GM23338 (cell line): ENCODE data around the gene RALBP1. TPM values are rescaled to one million over a fixed set of nuclear protein-coding genes. Genes with fewer than 3 reads are reported as not detected.

Experiments used
- ATAC-seq: fragments of 200-7000 bp; cut with Tn5 transposase; 3 replicates; pipeline ENCODE4 v1.9.1; 2020
- DNase-seq: peaks from one replicate; pipeline ENCODE4 v3.0.0-alpha.2; 2015; ENCODE audit warnings: low spot score
- H2AFZ ChIP-seq: fragments of 200-600 bp; sonication (generic); 2 replicates; pipeline ENCODE4 v1.8.0; 2016; ENCODE audit warnings: antibody characterized with exemption, mild to moderate bottlenecking, moderate library complexity
- H3F3A ChIP-seq: fragments of 200-600 bp; sonication (generic); replicated peaks from 2 replicates; pipeline ENCODE4 v1.8.0; 2017; ENCODE audit warnings: antibody characterized with exemption, mixed run types, low read depth
- H3K27ac ChIP-seq: fragments of 200-600 bp; sonication (generic); 2 replicates; pipeline ENCODE4 v1.6.1; 2016; ENCODE audit warnings: low read depth
- H3K27me3 ChIP-seq: fragments of 200-600 bp; sonication (generic); 2 replicates; pipeline ENCODE4 v1.8.0; 2016; ENCODE audit warnings: mild to moderate bottlenecking, mixed run types, moderate library complexity; ENCODE audit not compliant: insufficient read depth
- H3K36me3 ChIP-seq: fragments of 200-600 bp; sonication (generic); 2 replicates; pipeline ENCODE4 v1.8.0; 2016; ENCODE audit warnings: mild to moderate bottlenecking; ENCODE audit not compliant: insufficient read depth
- H3K4me1 ChIP-seq: fragments of 200-600 bp; sonication (generic); 2 replicates; pipeline ENCODE4 v1.8.0; 2016; ENCODE audit warnings: mild to moderate bottlenecking, moderate library complexity; ENCODE audit not compliant: insufficient read depth
- H3K4me2 ChIP-seq: fragments of 200-600 bp; sonication (generic); 2 replicates; pipeline ENCODE4 v1.7.1; 2017; ENCODE audit warnings: mixed run types
- H3K4me3 ChIP-seq: fragments of 200-600 bp; sonication (generic); 2 replicates; pipeline ENCODE4 v1.6.1; 2016; ENCODE audit warnings: mixed run types
- H3K79me2 ChIP-seq: fragments of 200-600 bp; sonication (generic); replicated peaks from 2 replicates; pipeline ENCODE4 v1.8.0; 2017; ENCODE audit warnings: mild to moderate bottlenecking; ENCODE audit not compliant: insufficient read depth
- H3K9me2 ChIP-seq: fragments of 200-600 bp; sonication (generic); 2 replicates; pipeline ENCODE4 v1.8.0; 2017; ENCODE audit not compliant: insufficient read depth
- H4K20me1 ChIP-seq: fragments of 200-600 bp; sonication (generic); replicated peaks from 2 replicates; pipeline ENCODE4 v1.8.0; 2017; ENCODE audit warnings: mild to moderate bottlenecking; ENCODE audit not compliant: insufficient read depth
- H3K27ac Mint-ChIP-seq: 2 replicates; pipeline ENCODE4 v1.8.0; 2020; ENCODE audit warnings: inconsistent platforms, mild to moderate bottlenecking, moderate library complexity, mixed read lengths
- H3K27me3 Mint-ChIP-seq: 3 replicates; pipeline ENCODE4 v1.8.0; 2022; ENCODE audit warnings: low read depth, mild to moderate bottlenecking, moderate library complexity, mixed read lengths, inconsistent platforms; ENCODE audit not compliant: insufficient read depth, poor library complexity
- H3K36me3 Mint-ChIP-seq: 3 replicates; pipeline ENCODE4 v1.8.0; 2021; ENCODE audit warnings: low read depth, mild to moderate bottlenecking, inconsistent platforms, moderate library complexity, mixed read lengths
- H3K4me1 Mint-ChIP-seq: 3 replicates; pipeline ENCODE4 v1.8.0; 2020; ENCODE audit warnings: mild to moderate bottlenecking, inconsistent platforms, mixed read lengths
- H3K4me3 Mint-ChIP-seq: 3 replicates; pipeline ENCODE4 v1.8.0; 2021; ENCODE audit warnings: moderate library complexity, mild to moderate bottlenecking, inconsistent platforms, mixed read lengths
- H3K9me3 Mint-ChIP-seq: 3 replicates; pipeline ENCODE4 v1.8.0; 2020; ENCODE audit warnings: moderate library complexity, mild to moderate bottlenecking, inconsistent platforms, mixed read lengths
- CREB1 ChIP-seq: fragments of 250-450 bp; sonication (Bioruptor Pico); IDR thresholded peaks from 2 replicates; pipeline ENCODE4 v1.5.0; 2020; ENCODE audit warnings: low read depth, mild to moderate bottlenecking, moderate library complexity
- CTCF ChIP-seq, 2 experiments: fragments of 200-600 bp in 1 of 2; sonication (generic) in 1 of 2; conservative IDR thresholded peaks; 2 replicates each; pipeline versions ENCODE4 v1.5.1 to v1.6.1; 2016 to 2017; ENCODE audit warnings: antibody characterized with exemption in 2 of 2, low read depth in 2 of 2, mild to moderate bottlenecking in 2 of 2, moderate library complexity in 1 of 2
- ETS1 ChIP-seq: IDR thresholded peaks from 2 replicates; pipeline ENCODE4 v1.6.1; 2016; ENCODE audit warnings: antibody characterized with exemption
- EZH2 ChIP-seq: fragments of 200-600 bp; sonication (generic); IDR thresholded peaks from one replicate; pipeline ENCODE4 v1.8.0; 2017; ENCODE audit warnings: antibody characterized with exemption, mild to moderate bottlenecking, low read depth; ENCODE audit not compliant: unreplicated experiment
- JUNB ChIP-seq: IDR thresholded peaks from one replicate; pipeline ENCODE4 v1.6.1; 2016; ENCODE audit warnings: antibody characterized with exemption; ENCODE audit not compliant: unreplicated experiment
- REST ChIP-seq: IDR thresholded peaks from one replicate; pipeline ENCODE4 v1.6.1; 2018; ENCODE audit warnings: antibody characterized with exemption; ENCODE audit not compliant: unreplicated experiment
- STAT1 ChIP-seq: IDR thresholded peaks from one replicate; pipeline ENCODE4 v1.6.1; 2016; ENCODE audit warnings: antibody characterized with exemption; ENCODE audit not compliant: unreplicated experiment
- ZNF114 ChIP-seq: fragments of 250-450 bp; sonication (Bioruptor Pico); IDR thresholded peaks from 2 replicates; pipeline ENCODE4 v1.5.0; 2020; ENCODE audit warnings: mild to moderate bottlenecking, moderate library complexity
- ZNF331 ChIP-seq: fragments of 250-450 bp; sonication (Bioruptor Pico); IDR thresholded peaks from 2 replicates; pipeline ENCODE4 v1.5.0; 2020; ENCODE audit warnings: low read depth, mild to moderate bottlenecking, moderate library complexity
- ZNF462 ChIP-seq: fragments of 250-450 bp; sonication (Bioruptor Pico); IDR thresholded peaks from 2 replicates; pipeline ENCODE4 v1.5.0; 2020; ENCODE audit warnings: mild to moderate bottlenecking, moderate library complexity
- polyA plus RNA-seq: library from polyadenylated mRNA; unstranded; fragments of >200 nt; fragmentation: Nextera tagmentation; extraction: Ambion mirVana; gene quantifications from 2 replicates; pipeline ENCODE4 v1.2.1, GENCODE V29; 2016
- total RNA-seq: library from RNA; depleted of rRNA; stranded (reverse); fragments of >200 nt; shearing (Covaris generic); gene quantifications from 2 replicates; pipeline ENCODE4 v1.2.3, GENCODE V29; 2014

RALBP1 gene
- total and polyA plus RNA-seq, 2 experiments from 2014 or later: 80.9 to 103 TPM

- no peaks in the 10 kb centered on the region for H3K9me2 ChIP-seq
- no peak overlapping the region for H2AFZ ChIP-seq
- no peak overlapping the region for H3K4me3 ChIP-seq
- no peaks in the 10 kb centered on the region for H3K79me2 ChIP-seq
- Mint-ChIP-seq H3K4me1 (no peaks in the 10 kb centered on the region), H3K4me3 (no peak overlapping the region), H3K27ac (no peak overlapping the region), H3K27me3 (no peaks in the 10 kb centered on the region), H3K9me3 (no peaks in the 10 kb centered on the region), H3K36me3 (peaks cover 37% of the 10 kb centered on the region)
- DNase-seq: no peak
- H3K27ac ChIP-seq: no peak overlapping the region
- no peaks in the 10 kb centered on the region for H3K4me1 ChIP-seq
- no peaks in the 10 kb centered on the region for H3K27me3 ChIP-seq
- TF ChIP-seq CREB1 (CRISPR knock-in tag) (no peak), STAT1 (no peak), JUNB (no peak), ZNF462 (no peak), ETS1 (no peak), ZNF114 (CRISPR knock-in tag) (no peak), CTCF (conservative IDR thresholded peaks at IDR 0.05; ENCODE audit: low read depth in 2 of 2) (no peak), REST (no peak), ZNF331 (CRISPR knock-in tag) (no peak), EZH2 (no peak)
- peaks cover 13% of the 10 kb centered on the region for H3K36me3 ChIP-seq
- no peaks in the 10 kb centered on the region for H3F3A ChIP-seq
- H3K4me2 ChIP-seq: no peak overlapping the region
- H4K20me1 ChIP-seq: no peaks in the 10 kb centered on the region; the same call in 1 of the 2 replicates
- no peak for ATAC-seq
Measured at GRCh38 chr18:9563331-9563730, 88.0 kb downstream of the RALBP1 start.
